ENCODE results near the gene PITPNM1. TPM values are rescaled to one million over a fixed set of nuclear protein-coding genes. Genes with fewer than 3 reads are reported as not detected.

PITPNM1 gene
- total RNA-seq, 1 donor from 2014 or later, result 40.5 TPM

DNA sequence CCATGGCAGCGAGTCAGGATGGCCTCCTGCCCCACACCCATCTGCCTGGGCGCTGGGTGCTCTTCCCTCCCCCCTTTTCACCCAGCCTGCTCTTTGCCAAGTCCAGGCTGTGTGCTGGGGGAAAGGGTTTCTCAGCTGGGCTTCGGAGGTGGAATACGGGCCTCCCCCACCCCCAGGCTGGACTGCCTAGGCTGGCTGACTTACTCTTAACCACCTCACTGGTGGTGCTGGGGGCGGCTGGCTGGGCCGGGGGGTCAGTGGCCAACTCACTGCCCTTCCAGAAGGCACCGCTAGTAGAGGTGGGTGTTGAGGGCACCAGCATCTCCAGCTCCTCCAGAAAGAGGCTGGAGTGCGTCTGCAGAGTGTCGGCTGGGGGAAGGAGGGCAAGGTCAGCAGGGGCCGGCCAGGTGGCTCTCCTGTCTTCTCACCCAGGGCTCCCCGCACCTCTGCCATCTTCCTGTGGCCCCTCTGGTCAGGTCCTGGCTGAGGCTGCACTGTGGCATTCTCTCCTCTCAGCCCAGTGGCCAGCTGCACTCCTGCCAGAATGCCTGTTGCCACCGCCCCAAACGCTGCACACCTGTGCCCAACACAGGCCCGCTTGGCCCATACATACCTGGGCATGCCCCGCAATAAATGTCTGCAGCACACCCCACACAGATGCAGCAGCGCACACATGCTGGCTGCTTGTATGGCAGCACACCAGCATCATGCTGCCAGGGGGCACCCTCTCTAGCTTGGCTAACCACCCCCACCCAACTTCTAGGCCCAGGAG is 9.7 kb downstream of the PITPNM1 start:
- Mint-ChIP-seq H3K27ac (ENCODE audit: unreplicated experiment) (no peak overlapping the region), H3K36me3 (ENCODE audit: low read depth) (peaks cover 2% of the 10 kb centered on the region), H3K27me3 (ENCODE audit: low read depth) (no peaks in the 10 kb centered on the region), H3K4me1 (ENCODE audit: low read depth) (no peaks in the 10 kb centered on the region), H3K4me3 (ENCODE audit: unreplicated experiment) (no peak overlapping the region), H3K9me3 (ENCODE audit: low read depth) (no peaks in the 10 kb centered on the region)
- TF ChIP-seq, protein P1, sequence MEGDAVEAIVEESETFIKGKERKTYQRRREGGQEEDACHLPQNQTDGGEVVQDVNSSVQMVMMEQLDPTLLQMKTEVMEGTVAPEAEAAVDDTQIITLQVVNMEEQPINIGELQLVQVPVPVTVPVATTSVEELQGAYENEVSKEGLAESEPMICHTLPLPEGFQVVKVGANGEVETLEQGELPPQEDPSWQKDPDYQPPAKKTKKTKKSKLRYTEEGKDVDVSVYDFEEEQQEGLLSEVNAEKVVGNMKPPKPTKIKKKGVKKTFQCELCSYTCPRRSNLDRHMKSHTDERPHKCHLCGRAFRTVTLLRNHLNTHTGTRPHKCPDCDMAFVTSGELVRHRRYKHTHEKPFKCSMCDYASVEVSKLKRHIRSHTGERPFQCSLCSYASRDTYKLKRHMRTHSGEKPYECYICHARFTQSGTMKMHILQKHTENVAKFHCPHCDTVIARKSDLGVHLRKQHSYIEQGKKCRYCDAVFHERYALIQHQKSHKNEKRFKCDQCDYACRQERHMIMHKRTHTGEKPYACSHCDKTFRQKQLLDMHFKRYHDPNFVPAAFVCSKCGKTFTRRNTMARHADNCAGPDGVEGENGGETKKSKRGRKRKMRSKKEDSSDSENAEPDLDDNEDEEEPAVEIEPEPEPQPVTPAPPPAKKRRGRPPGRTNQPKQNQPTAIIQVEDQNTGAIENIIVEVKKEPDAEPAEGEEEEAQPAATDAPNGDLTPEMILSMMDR (IDR thresholded peaks at IDR 0.05), result no peak
- no peak for DNase-seq (ENCODE audit: low spot score)

DNA sequence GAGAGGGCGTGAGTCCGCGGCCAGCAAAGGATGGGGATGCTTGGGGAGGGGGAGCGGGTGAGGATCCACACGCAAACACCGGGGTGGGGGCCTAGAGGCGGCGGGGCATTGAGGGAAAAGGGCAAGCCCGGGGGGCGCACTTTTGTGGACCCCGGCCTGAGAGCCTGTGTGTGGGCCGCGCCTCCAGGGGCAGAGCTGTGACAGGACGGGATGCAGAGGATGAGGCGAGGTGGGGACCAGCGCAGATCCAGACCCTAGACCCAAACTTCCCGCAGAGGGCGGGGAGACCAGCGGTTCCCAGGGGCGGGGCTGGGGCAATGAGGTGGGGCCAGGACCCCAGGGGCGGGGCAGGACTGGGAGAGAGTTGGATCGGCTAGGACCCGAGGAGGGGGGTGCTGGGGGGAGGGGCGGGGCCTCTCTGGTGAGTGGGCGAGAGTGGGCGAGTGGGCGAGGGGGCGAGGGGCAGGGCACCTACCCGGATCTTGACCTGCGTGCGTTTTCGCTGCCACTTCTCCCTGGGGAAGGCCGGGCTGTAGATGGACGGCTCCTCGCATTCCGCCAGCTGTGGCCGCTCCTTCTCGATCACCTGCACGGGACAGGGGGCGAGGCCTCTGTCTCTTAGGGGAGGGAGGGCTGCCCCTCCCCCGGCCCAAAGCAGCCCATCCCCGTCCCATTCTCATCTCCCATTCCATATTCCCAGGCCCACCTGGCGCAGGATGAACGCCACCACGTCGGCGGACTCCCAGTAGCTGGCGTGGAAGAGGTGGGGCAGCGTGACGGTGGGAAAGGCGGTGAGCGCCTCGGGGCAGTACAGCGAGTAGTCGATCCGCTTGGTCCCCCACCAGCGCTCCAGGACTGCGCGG is 10.6 kb downstream of the PITPNM1 start:
- DNase-seq (ENCODE audit: low spot score), result no peak
- Mint-ChIP-seq H3K9me3 (ENCODE audit: low read depth) (no peaks in the 10 kb centered on the region), H3K4me1 (ENCODE audit: low read depth) (no peaks in the 10 kb centered on the region), H3K27me3 (ENCODE audit: low read depth) (no peaks in the 10 kb centered on the region), H3K36me3 (ENCODE audit: low read depth) (peaks cover 5% of the 10 kb centered on the region), H3K4me3 (ENCODE audit: unreplicated experiment) (no peak overlapping the region), H3K27ac (ENCODE audit: unreplicated experiment) (no peak overlapping the region)
- TF ChIP-seq, protein P1 (IDR thresholded peaks at IDR 0.05), result no peak

- no peak overlapping the region for H3K4me3 Mint-ChIP-seq (ENCODE audit: unreplicated experiment)
- no peak for DNase-seq (ENCODE audit: low spot score)
- no peaks in the 10 kb centered on the region for H3K4me1 Mint-ChIP-seq (ENCODE audit: low read depth)
- no peak overlapping the region for H3K27ac Mint-ChIP-seq (ENCODE audit: unreplicated experiment)
- no peaks in the 10 kb centered on the region for H3K9me3 Mint-ChIP-seq (ENCODE audit: low read depth)
- H3K27me3 Mint-ChIP-seq (ENCODE audit: low read depth), result no peaks in the 10 kb centered on the region
- TF ChIP-seq, protein P1 (IDR thresholded peaks at IDR 0.05), result no peak
- H3K36me3 Mint-ChIP-seq (ENCODE audit: low read depth), result peaks cover 6% of the 10 kb centered on the region
Measured at GRCh38 chr11:67493548-67494370, 11.4 kb downstream of the PITPNM1 start.

DNA sequence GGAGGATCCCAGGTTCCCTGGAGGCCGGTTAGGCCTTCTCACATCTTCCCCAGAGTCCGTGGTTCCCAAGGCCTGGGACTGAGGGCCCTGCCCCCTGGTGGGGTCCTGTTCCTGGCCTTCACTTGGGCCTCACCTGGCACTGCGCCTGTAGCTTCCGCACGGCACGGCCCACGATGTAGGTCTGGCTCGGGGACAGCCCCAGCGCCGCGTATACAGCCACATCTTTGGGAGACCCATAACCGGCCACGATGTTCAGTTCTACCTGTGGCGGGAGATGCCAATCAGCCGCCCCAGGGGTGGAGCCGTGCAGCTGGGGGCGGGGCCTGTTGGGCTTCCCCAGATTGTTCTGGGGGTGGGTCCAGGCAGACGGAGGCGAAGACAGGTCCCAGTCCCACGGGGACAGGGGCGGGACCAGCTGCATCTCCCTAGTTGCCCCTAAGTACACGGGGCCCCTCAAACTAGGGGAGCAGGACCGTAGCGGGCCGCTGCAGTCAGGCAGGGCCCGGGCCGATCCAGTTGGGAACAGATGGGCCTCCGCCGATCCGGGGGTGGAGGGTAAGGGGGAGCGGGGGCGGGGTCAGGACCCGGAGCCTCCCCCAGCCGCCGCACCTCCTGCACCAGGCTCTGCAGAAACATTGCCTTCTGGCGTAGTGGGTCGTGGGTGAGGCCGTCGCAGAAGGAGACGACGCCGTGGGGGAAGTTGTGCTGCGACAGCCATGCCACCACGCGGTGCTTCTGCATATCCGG is 12.2 kb downstream of the PITPNM1 start:
- Mint-ChIP-seq H3K27me3 (ENCODE audit: low read depth) (no peaks in the 10 kb centered on the region), H3K9me3 (ENCODE audit: low read depth) (no peaks in the 10 kb centered on the region), H3K36me3 (ENCODE audit: low read depth) (peaks cover 7% of the 10 kb centered on the region), H3K4me1 (ENCODE audit: low read depth) (no peaks in the 10 kb centered on the region), H3K4me3 (ENCODE audit: unreplicated experiment) (no peak overlapping the region), H3K27ac (ENCODE audit: unreplicated experiment) (no peak overlapping the region)
- DNase-seq (ENCODE audit: low spot score), result no peak
- TF ChIP-seq, protein P1 (IDR thresholded peaks at IDR 0.05), result peak; percentile 10

Measured in chondrocyte (in vitro differentiated cells).